AG09319 (cell line): ENCODE results near the gene CYP27B1.
A peak's percentile ranks its signal among the peaks of the same experiment; 100 is the strongest.

ENCODE experiments used
- DNase-seq: peaks from one replicate; pipeline ENCODE4 v3.0.0-alpha.2; 2010; ENCODE audit warnings: low read depth; ENCODE audit errors: extremely low read depth
- TF ChIP-seq, protein P1 (sequence below): IDR thresholded peaks from 2 replicates; pipeline ENCODE4 v1.5.1; 2011; ENCODE audit warnings: low read depth, mild to moderate bottlenecking, inconsistent platforms, low read length, moderate library complexity

The CYP27B1 gene

DNA sequence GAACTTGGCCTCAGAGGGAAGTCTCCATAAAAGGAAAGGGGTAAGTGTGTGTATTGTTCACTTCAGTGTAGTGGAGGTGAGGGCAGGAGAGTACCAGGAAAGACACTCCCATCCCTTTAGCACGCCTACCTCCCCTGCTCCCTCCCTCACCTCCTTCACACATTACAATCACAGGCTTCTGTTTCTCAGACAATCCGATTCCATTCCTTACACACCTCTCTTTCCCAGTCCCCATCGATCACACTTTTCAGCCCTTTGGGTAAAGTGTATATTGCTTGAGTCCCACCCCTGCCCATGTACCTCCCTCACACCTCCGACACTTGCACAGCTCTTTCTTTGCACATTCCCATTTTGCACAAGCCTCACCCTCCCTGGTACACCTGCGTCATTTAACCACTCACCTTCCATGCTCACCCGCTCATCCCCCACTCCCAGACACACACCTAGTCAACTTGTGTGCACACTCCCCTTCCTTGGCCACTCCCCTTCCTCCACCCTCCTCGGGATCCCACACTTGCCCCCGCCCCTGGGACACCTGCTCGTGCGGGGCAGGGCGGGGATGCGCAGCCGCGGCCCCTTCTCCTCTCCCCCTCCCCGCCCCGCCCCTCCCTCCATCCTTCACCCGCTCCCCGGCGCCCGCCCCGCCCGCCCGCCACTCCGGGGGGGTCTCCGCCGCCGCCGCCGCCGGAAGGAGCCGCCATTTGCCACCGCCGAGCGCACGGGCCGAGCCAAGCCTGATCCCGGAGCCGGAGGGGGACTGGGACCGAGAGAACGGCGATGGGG is 12.3 kb downstream of the CYP27B1 start, which contains the start of gene MARCHF9:
Gene MARCHF9, plus strand, starts transcription at position 693 of the 783 bp plus-strand sequence. CDS start 426 bp downstream, outside the sequence.
- TF ChIP-seq, protein P1, sequence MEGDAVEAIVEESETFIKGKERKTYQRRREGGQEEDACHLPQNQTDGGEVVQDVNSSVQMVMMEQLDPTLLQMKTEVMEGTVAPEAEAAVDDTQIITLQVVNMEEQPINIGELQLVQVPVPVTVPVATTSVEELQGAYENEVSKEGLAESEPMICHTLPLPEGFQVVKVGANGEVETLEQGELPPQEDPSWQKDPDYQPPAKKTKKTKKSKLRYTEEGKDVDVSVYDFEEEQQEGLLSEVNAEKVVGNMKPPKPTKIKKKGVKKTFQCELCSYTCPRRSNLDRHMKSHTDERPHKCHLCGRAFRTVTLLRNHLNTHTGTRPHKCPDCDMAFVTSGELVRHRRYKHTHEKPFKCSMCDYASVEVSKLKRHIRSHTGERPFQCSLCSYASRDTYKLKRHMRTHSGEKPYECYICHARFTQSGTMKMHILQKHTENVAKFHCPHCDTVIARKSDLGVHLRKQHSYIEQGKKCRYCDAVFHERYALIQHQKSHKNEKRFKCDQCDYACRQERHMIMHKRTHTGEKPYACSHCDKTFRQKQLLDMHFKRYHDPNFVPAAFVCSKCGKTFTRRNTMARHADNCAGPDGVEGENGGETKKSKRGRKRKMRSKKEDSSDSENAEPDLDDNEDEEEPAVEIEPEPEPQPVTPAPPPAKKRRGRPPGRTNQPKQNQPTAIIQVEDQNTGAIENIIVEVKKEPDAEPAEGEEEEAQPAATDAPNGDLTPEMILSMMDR = no peak
- no peak for DNase-seq

DNA sequence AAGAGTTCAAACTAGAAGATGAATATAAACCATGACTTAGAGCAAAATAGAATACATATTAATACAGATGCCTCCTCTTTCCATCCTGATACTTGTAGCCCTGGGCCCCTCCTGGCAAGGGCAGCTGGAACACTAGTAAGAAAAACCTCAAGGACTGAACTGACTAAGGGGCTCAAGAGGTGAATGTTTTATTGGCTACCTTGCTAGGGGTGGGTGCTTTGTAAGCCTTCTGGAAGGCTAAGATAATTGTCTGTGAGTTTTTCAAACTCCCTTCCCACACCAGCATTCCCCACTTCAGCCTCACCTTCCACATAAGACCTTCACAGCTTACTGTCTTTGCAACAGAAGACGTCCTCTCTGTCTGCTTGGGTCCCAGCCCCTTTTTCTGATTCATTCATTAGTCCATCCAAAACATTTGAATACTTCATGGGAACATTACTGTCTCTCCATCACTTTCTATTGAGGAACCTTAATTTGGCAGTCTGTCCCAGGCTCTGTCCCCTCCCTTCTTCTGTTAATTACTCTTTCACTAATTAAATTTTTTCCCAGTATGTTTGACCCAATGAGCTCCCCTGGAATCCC is 13.0 kb downstream of the CYP27B1 start:
- DNase-seq = no peak
- TF ChIP-seq, protein P1 = no peak

DNA sequence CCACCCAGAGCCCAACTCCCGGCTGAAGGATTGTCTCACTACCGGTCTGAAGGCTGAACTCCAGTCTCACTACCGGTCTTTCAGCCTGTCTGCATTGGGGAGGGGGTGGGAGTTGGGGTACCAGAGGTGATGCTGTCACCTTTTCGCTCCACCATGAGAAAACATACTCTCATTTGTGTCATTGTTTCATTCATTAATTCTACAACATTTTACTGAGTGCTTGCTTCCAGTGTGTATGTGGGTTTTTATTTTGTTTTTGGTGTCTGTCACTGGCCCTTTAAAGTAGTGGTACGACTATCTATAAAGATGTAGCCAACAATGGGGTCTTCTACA is 14.2 kb downstream of the CYP27B1 start:
- no peak for DNase-seq
- TF ChIP-seq, protein P1 = no peak

DNA sequence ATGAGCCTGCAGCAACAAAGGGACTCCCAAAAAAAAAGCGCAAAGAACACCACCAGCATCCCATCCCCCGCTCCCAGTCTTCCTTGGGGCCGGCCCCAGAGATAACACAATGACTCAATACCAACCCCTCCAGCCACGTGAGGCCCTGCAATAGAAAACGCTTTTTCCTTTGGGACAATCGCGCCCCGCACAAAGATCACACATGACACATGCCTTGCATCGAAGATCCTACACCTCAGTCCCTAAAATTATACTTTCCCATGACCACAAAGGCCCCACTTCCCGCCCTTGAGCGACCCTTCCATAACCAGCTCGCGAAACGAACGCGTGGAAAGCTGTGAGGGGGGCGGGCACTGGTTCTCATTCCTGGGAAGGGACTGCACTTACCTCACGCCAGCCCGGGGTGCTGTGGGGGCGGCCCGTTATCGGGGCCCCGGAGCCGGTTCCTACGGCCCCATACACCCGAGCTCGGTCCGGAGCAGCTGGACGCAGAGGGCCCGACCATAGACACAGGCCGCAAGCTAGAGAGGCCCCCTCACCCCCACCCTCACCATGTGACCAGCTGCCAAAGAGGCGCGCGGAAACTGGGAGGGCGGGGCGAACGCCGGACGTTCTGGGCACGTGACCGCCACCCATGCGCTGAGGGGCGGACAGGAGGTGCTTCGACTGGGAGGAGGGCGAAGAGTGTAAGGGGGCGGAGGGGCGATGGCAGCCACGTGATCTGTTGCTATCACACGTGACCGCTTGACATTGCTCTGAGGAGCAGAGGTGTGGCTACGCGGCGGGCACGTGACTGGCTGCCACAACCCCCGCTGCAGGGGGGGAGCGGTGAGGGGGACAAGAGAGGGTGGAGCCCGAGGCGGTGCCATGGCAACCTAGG is 14.8 kb downstream of the CYP27B1 start, which contains the start of gene CDK4:
Gene CDK4, minus strand, starts transcription at position 523 of the 880 bp plus-strand sequence. CDS start 593 bp downstream, outside the sequence.
- TF ChIP-seq, protein P1 = no peak
- peak; percentile 99 for DNase-seq

DNA sequence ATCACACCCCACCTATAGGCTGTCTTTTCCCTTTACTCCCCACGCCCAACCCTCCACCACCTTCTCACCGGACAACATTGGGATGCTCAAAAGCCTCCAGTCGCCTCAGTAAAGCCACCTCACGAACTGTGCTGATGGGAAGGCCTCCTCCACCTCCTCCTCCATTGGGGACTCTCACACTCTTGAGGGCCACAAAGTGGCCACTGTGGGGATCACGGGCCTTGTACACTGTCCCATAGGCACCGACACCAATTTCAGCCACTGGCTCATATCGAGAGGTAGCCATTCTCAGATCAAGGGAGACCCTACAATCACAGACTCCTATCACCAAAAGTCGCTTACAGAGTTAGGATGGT is 15.5 kb downstream of the CYP27B1 start:
- DNase-seq = no peak
- TF ChIP-seq, protein P1 = no peak

DNA sequence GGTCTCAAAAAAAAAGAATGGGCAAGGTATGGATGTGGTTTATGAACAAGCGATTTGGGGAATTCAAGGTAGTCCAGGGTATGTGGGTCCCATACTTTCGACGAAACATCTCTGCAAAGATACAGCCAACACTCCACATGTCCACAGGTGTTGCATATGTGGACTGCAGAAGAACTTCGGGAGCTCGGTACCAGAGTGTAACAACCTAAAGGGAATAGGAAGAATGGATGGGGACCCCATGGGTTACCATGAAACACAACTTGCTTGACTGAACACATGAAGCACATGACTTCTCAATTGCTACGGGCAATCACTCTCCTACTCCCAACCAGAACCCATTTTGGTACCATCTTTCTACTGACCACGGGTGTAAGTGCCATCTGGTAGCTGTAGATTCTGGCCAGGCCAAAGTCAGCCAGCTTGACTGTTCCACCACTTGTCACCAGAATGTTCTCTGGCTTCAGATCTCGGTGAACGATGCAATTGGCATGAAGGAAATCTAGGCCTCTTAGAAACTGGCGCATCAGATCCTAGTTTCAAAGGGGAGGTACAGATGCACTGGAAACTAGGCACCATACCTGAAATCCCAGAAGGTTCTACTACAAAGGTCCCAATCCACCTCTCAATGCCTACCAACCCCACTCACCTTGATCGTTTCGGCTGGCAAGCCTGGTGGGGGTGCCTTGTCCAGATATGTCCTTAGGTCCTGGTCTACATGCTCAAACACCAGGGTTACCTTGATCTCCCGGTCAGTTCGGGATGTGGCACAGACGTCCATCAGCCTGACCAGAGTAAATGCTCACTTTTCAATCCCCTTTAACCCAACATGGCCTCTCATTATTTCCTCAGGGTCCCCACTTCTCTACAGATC is 16.1 kb downstream of the CYP27B1 start:
- DNase-seq = no peak
- TF ChIP-seq, protein P1 = no peak
